ENCODE data around the gene CHIC1. TPM values are rescaled to one million over a fixed set of nuclear protein-coding genes. Genes with fewer than 3 reads are reported as not detected.

The CHIC1 gene
- total and polyA plus RNA-seq, 10 of the 15 experiments (the other 5 are each of a cell fraction or from before 2014, with no cell fraction given): 0.72 to 7.6 (median 3.8) TPM

DNA sequence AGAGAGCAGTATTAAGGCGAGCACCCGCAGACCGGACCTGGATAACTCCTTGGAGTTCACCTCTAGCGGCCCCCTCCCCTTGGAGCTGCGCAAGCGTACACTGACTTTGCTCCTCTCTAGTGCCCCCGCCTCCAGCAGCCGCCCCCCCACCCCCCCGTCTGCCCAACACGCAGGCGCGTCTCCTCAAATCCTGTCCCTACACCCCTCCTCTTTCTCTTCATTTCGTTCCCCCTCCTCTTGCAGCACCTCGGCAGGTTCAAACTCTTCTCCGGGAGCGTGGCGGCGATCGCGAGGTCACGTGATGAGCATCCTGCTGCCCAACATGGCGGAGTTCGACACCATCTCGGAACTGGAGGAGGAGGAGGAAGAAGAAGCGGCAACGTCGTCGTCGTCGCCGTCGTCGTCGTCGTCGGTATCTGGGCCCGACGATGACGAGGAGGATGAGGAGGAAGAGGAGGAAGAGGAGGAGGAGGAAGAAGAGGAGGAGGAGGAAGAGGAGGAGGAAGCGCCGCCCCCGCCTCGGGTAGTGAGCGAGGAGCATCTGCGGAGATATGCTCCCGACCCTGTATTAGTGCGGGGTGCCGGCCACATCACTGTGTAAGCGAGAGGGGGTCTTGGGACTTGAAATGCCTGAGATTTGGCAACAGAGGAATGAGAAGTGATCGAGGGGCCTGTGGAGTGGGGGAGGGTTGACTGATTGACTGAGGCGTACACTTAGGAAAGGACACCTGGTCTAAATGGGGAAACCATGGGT is at the start of gene CHIC1 (continued):
- TF ChIP-seq IKZF2 (IDR thresholded peaks at IDR 0.05) (peak in 1 of 2 experiments; percentile 41; a peak in 1 of 4 replicates), EED (IDR thresholded peaks at IDR 0.05; ENCODE audit: low read depth) (no peak), EGR1 (IDR thresholded peaks at IDR 0.05; ENCODE audit: borderline replicate concordance in 1 of 2, low read depth in 2 of 2, low read length in 2 of 2) (peak in 1 of 2 experiments; percentile 64; a peak in 1 of 3 replicates), RB1 (IDR thresholded peaks at IDR 0.05; ENCODE audit: borderline replicate concordance) (no peak), RAD51 (IDR thresholded peaks at IDR 0.05) (peak; percentile 96), RELA (IDR thresholded peaks at IDR 0.05; ENCODE audit: borderline replicate concordance, partially characterized antibody) (no peak), NR2C1 (IDR thresholded peaks at IDR 0.05) (no peak), KLF5 (IDR thresholded peaks at IDR 0.05; ENCODE audit: partially characterized antibody) (no peak), SPI1 (IDR thresholded peaks at IDR 0.05; ENCODE audit: borderline replicate concordance, insufficient read depth, low read depth, low read length) (no peak), CUX1 (IDR thresholded peaks at IDR 0.05; ENCODE audit: insufficient replicate concordance, low read depth, low read length) (no peak), RBBP5 (conservative IDR thresholded peaks at IDR 0.05) (no peak), SMC3 (IDR thresholded peaks at IDR 0.05; ENCODE audit: borderline replicate concordance, low read length) (no peak), BHLHE40 (IDR thresholded peaks at IDR 0.05; ENCODE audit: borderline replicate concordance in 1 of 2, low read depth in 2 of 2, low read length in 1 of 2) (peak; percentile 79 to 92), SUPT20H (IDR thresholded peaks at IDR 0.05; ENCODE audit: borderline replicate concordance, control insufficient read depth, low read depth, low read length) (no peak), WRNIP1 (IDR thresholded peaks at IDR 0.05; ENCODE audit: borderline replicate concordance, low read depth, low read length) (no peak), TAF1 (IDR thresholded peaks at IDR 0.05; ENCODE audit: borderline replicate concordance, low read depth, low read length) (0 out of 2 replicates have a peak, but pooled peaks have one; percentile 49), ZSCAN29 (IDR thresholded peaks at IDR 0.05) (no peak), HDAC2 (IDR thresholded peaks at IDR 0.05) (no peak), NR2C2 (IDR thresholded peaks at IDR 0.05; ENCODE audit: borderline replicate concordance, control insufficient read depth, insufficient read length, low read depth) (no peak), FOS (IDR thresholded peaks at IDR 0.05; ENCODE audit: borderline replicate concordance, extremely low read depth, insufficient read length) (no peak)
- TF ChIP-seq, protein P1, sequence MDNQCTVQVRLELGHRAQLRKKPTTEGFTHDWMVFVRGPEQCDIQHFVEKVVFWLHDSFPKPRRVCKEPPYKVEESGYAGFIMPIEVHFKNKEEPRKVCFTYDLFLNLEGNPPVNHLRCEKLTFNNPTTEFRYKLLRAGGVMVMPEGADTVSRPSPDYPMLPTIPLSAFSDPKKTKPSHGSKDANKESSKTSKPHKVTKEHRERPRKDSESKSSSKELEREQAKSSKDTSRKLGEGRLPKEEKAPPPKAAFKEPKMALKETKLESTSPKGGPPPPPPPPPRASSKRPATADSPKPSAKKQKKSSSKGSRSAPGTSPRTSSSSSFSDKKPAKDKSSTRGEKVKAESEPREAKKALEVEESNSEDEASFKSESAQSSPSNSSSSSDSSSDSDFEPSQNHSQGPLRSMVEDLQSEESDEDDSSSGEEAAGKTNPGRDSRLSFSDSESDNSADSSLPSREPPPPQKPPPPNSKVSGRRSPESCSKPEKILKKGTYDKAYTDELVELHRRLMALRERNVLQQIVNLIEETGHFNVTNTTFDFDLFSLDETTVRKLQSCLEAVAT (IDR thresholded peaks at IDR 0.05): 0 out of 2 replicates have a peak, but pooled peaks have one; percentile 25
- TF ChIP-seq, protein P2, sequence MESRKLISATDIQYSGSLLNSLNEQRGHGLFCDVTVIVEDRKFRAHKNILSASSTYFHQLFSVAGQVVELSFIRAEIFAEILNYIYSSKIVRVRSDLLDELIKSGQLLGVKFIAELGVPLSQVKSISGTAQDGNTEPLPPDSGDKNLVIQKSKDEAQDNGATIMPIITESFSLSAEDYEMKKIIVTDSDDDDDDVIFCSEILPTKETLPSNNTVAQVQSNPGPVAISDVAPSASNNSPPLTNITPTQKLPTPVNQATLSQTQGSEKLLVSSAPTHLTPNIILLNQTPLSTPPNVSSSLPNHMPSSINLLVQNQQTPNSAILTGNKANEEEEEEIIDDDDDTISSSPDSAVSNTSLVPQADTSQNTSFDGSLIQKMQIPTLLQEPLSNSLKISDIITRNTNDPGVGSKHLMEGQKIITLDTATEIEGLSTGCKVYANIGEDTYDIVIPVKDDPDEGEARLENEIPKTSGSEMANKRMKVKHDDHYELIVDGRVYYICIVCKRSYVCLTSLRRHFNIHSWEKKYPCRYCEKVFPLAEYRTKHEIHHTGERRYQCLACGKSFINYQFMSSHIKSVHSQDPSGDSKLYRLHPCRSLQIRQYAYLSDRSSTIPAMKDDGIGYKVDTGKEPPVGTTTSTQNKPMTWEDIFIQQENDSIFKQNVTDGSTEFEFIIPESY (IDR thresholded peaks at IDR 0.05): no peak

All from GM12878 (cell line).